Activated CD8-positive, alpha-beta memory T cell treated with anti-CD3 and anti-CD28 coated beads for 1 hour (primary cell): ENCODE data around the gene KCNH8.

Source experiments
- DNase-seq, 2 donors: peaks; one replicate each; pipeline ENCODE4 v3.0.0-alpha.2; 2020; ENCODE audit warnings: low read depth in 1 of 2; ENCODE audit errors: extremely low read depth in 1 of 2

KCNH8 gene

GRCh38 chr3:19576343-19576742 lies 428.0 kb downstream of the KCNH8 start:
- DNase-seq, result no peak
